ENCODE results near the gene HAAO. TPM values are rescaled to one million over a fixed set of nuclear protein-coding genes. Genes with fewer than 3 reads are reported as not detected.
A peak's percentile ranks its signal among the peaks of the same experiment; 100 is the strongest.

Gene HAAO
- total RNA-seq, 1 donor from 2014 or later: 1.1 TPM

GRCh38 chr2:42796427-42797248, 4.3 kb upstream of the HAAO start:
- Mint-ChIP-seq H3K27me3 (ENCODE audit: low read depth, unreplicated experiment) (peaks cover 7% of the 10 kb centered on the region), H3K4me1 (ENCODE audit: low read depth, unreplicated experiment) (peaks cover 17% of the 10 kb centered on the region), H3K9me3 (ENCODE audit: unreplicated experiment) (peaks cover 2% of the 10 kb centered on the region), H3K36me3 (ENCODE audit: low read depth, unreplicated experiment) (no peaks in the 10 kb centered on the region), H3K4me3 (ENCODE audit: unreplicated experiment) (peak overlapping the region; percentile 6), H3K27ac (ENCODE audit: unreplicated experiment) (peak overlapping the region; percentile 36)
- H3K27ac ChIP-seq (ENCODE audit: low read depth, low read length): no peak overlapping the region
- H2AFZ ChIP-seq (ENCODE audit: low read depth, low read length): no peak overlapping the region
- FAIRE-seq (no peak), DNase-seq (ENCODE audit: low read depth) (no peak)
- H3K27me3 ChIP-seq (ENCODE audit: insufficient read depth, low read length): peaks cover 8% of the 10 kb centered on the region
- H3K9ac ChIP-seq (ENCODE audit: low read length): no peak overlapping the region
- no peaks in the 10 kb centered on the region for H3K79me2 ChIP-seq (ENCODE audit: insufficient read depth, low read length)
- H3K9me3 ChIP-seq (ENCODE audit: insufficient read depth, low read depth, low read length): no peaks in the 10 kb centered on the region
- H3K4me1 ChIP-seq (ENCODE audit: insufficient read depth, low read length): peaks cover 4% of the 10 kb centered on the region
- no peaks in the 10 kb centered on the region for H4K20me1 ChIP-seq (ENCODE audit: insufficient read depth, low read length)
- no peak overlapping the region for H3K4me3 ChIP-seq (ENCODE audit: insufficient read depth, low read depth, low read length)
- no peak for TF ChIP-seq EZH2 (IDR thresholded peaks at IDR 0.05; ENCODE audit: insufficient read depth, low read length)
- no peak for TF ChIP-seq CTCF (IDR thresholded peaks at IDR 0.05; ENCODE audit: insufficient read depth, low read depth, low read length)
- no peaks in the 10 kb centered on the region for H3K36me3 ChIP-seq (ENCODE audit: insufficient read depth, low read length)
- no peak overlapping the region for H3K4me2 ChIP-seq (ENCODE audit: low read length)

- Histone ChIP-seq H3K4me2 (ENCODE audit: low read length) (no peak overlapping the region), H3K9me3 (ENCODE audit: insufficient read depth, low read depth, low read length) (no peaks in the 10 kb centered on the region), H3K79me2 (ENCODE audit: insufficient read depth, low read length) (no peaks in the 10 kb centered on the region), H2AFZ (ENCODE audit: low read depth, low read length) (no peak overlapping the region), H3K4me3 (ENCODE audit: insufficient read depth, low read depth, low read length) (no peak overlapping the region), H3K27me3 (ENCODE audit: insufficient read depth, low read length) (peaks cover 8% of the 10 kb centered on the region), H4K20me1 (ENCODE audit: insufficient read depth, low read length) (no peaks in the 10 kb centered on the region), H3K4me1 (ENCODE audit: insufficient read depth, low read length) (peaks cover 4% of the 10 kb centered on the region), H3K27ac (ENCODE audit: low read depth, low read length) (no peak overlapping the region), H3K36me3 (ENCODE audit: insufficient read depth, low read length) (no peaks in the 10 kb centered on the region), H3K9ac (ENCODE audit: low read length) (no peak overlapping the region)
- Mint-ChIP-seq H3K4me1 (ENCODE audit: low read depth, unreplicated experiment) (peaks cover 21% of the 10 kb centered on the region), H3K4me3 (ENCODE audit: unreplicated experiment) (no peak overlapping the region), H3K36me3 (ENCODE audit: low read depth, unreplicated experiment) (peaks cover 4% of the 10 kb centered on the region), H3K27ac (ENCODE audit: unreplicated experiment) (peak overlapping the region; percentile 36), H3K9me3 (ENCODE audit: unreplicated experiment) (peaks cover 6% of the 10 kb centered on the region), H3K27me3 (ENCODE audit: low read depth, unreplicated experiment) (peaks cover 15% of the 10 kb centered on the region)
- FAIRE-seq (no peak), DNase-seq (ENCODE audit: low read depth) (peak; percentile 14)
- no peak for TF ChIP-seq EZH2 (IDR thresholded peaks at IDR 0.05; ENCODE audit: insufficient read depth, low read length)
- TF ChIP-seq CTCF (IDR thresholded peaks at IDR 0.05; ENCODE audit: insufficient read depth, low read depth, low read length): no peak
These were observed 3.5 kb upstream of the HAAO start for GRCh38 chr2:42795841-42796301.

GRCh38 chr2:42795275-42795674, 2.9 kb upstream of the HAAO start:
- Mint-ChIP-seq H3K36me3 (ENCODE audit: low read depth, unreplicated experiment) (peaks cover 6% of the 10 kb centered on the region), H3K4me1 (ENCODE audit: low read depth, unreplicated experiment) (peaks cover 21% of the 10 kb centered on the region), H3K27ac (ENCODE audit: unreplicated experiment) (no peak overlapping the region), H3K4me3 (ENCODE audit: unreplicated experiment) (no peak overlapping the region), H3K9me3 (ENCODE audit: unreplicated experiment) (peaks cover 8% of the 10 kb centered on the region), H3K27me3 (ENCODE audit: low read depth, unreplicated experiment) (peaks cover 18% of the 10 kb centered on the region)
- Histone ChIP-seq H3K27ac (ENCODE audit: low read depth, low read length) (no peak overlapping the region), H3K9me3 (ENCODE audit: insufficient read depth, low read depth, low read length) (no peaks in the 10 kb centered on the region), H3K4me3 (ENCODE audit: insufficient read depth, low read depth, low read length) (no peak overlapping the region), H3K27me3 (ENCODE audit: insufficient read depth, low read length) (peaks cover 8% of the 10 kb centered on the region), H3K36me3 (ENCODE audit: insufficient read depth, low read length) (no peaks in the 10 kb centered on the region), H4K20me1 (ENCODE audit: insufficient read depth, low read length) (no peaks in the 10 kb centered on the region), H3K79me2 (ENCODE audit: insufficient read depth, low read length) (no peaks in the 10 kb centered on the region), H3K4me1 (ENCODE audit: insufficient read depth, low read length) (peaks cover 4% of the 10 kb centered on the region), H3K9ac (ENCODE audit: low read length) (no peak overlapping the region), H3K4me2 (ENCODE audit: low read length) (no peak overlapping the region), H2AFZ (ENCODE audit: low read depth, low read length) (no peak overlapping the region)
- TF ChIP-seq EZH2 (IDR thresholded peaks at IDR 0.05; ENCODE audit: insufficient read depth, low read length): no peak
- no peak for TF ChIP-seq CTCF (IDR thresholded peaks at IDR 0.05; ENCODE audit: insufficient read depth, low read depth, low read length)
- FAIRE-seq (no peak), DNase-seq (ENCODE audit: low read depth) (no peak)
